H4 (cell line): ENCODE results near the gene CNIH1. TPM values are rescaled to one million over a fixed set of nuclear protein-coding genes. Genes with fewer than 3 reads are reported as not detected.
"Not testable (repeated sequence)": the region's sequence is repeated elsewhere in the genome, so short reads cannot be mapped to it uniquely, and the experiment has no call there.

Source experiments
- DNase-seq: peaks from one replicate; pipeline ENCODE4 v3.0.0-alpha.2; 2015; ENCODE audit warnings: low spot score
- total RNA-seq: library from RNA; depleted of rRNA; stranded (reverse); fragments of >200 nt; shearing (Covaris generic); gene quantifications from 2 replicates; pipeline ENCODE4 v1.2.3, GENCODE V29; 2014

The CNIH1 gene
- total RNA-seq, 1 experiment from 2014 or later: 370 TPM

GRCh38 chr14:54428527-54428926, 12.6 kb downstream of the CNIH1 start:
- no peak for DNase-seq

- DNase-seq: no peak
These were observed 13.3 kb downstream of the CNIH1 start for GRCh38 chr14:54427871-54428270.

GRCh38 chr14:54425537-54426274, 15.5 kb downstream of the CNIH1 start:
- no peak for DNase-seq

- DNase-seq: no peak
These were observed 16.1 kb downstream of the CNIH1 start for GRCh38 chr14:54425068-54425467.

GRCh38 chr14:54424479-54424901, 16.7 kb downstream of the CNIH1 start:
- DNase-seq: no peak

DNA sequence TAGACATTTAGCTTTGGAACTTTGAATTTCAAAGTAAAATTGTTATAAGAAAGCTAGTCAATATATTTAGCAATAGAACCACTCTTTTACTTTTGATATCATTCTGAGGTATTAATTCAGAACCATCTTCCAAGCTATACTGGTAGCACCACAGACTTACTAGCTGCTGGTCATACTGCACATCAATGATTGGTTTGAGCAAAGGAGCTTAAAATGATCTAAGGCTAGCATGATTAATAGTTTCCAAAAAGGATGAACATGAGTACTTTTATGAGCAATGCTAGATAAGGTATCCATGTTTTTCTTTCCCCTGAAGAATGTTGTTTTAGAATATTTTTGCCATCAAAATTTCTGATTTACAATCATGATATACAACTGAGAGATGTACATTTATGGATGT, 17.2 kb downstream of the CNIH1 start:
- no peak for DNase-seq

DNA sequence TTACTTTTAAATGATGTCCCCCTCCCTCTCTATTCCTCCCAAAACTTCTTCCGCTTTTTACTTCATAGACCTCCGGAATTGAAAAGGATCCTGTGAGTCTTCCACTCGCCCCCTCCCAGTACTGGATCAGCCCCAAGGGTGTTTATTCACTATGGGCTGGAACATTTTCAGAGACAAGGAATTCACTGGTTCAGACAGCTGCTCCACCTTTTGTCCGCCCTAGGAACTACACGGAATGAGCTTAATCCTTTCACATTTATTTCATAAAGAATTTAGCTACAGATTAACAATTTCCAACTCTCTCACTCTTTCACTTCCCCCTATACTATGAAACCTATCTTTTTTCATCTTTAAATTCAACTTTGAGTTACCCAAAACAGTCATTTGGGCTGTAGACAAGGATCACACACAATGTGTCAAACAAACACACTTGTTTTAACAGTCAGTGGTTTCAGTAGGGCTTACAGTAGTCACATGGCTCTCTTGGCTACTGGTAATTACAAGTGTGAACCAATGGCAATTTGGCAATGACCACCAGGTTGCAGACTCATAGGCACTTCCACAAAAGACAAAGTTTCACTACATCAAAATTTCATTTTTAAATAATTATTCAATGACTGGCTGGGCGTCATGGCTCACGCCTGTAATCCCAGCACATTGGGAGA, 20.6 kb downstream of the CNIH1 start:
- DNase-seq: peak; percentile 26

DNA sequence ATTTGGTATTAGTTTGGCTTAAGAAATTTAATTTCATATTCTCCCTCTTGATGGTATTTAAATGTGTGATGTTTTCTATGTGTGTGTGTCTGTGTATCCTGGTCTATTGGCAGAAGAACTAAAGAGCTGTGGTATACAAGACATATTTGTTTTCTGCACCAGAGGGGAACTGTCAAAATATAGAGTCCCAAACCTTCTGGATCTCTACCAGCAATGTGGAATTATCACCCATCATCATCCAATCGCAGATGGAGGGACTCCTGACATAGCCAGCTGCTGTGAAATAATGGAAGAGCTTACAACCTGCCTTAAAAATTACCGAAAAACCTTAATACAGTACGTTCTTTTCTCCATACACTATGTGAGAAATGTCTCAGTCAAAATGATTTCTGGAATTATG, 29.8 kb downstream of the CNIH1 start:
- no peak for DNase-seq

DNA sequence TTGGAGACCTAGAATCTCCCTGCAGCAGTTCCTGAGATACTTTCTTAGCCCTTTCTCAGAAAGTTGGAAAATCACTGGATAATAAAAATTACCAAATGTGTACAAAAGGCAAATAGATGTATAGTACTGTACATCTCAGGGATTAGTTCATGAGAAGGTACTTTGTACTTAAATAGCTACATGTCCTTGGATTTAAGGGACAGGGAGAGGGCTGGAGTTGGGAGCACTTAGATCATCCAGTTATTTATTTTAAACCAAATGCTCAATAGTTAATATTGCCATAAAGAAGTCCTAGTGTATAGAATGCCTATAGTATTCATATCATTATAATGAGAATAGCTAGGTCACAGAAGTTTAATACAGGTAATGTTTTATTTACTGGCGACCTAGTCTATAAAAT, 31.0 kb downstream of the CNIH1 start:
- DNase-seq: no peak

DNA sequence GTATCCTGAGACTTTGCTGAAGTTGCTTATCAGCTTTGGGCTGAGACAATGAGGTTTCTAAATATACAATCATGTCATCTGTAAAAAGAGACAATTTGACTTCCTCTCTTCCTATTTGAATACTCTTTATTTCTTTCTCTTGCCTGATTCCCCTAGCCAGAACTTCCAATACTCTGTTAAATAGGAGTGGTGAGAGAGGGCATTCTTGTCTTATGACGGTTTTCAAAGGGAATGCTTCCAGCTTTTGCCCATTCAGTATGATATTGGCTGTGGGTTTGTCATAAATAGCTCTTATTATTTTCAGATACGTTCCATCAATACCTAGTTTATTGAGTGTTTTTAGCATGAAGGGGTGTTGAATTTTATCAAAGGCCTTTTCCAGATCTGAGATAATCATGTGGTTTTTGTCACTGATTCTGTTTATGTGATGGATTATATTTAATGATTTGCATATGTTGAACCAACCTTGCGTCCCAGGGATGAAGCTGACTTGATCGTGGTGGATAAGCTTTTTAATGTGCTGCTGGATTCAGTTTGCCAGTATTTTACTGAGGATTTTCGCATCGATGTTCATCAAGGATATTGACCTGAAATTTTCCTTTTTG, 37.7 kb downstream of the CNIH1 start:
- DNase-seq: not testable (repeated sequence)

DNA sequence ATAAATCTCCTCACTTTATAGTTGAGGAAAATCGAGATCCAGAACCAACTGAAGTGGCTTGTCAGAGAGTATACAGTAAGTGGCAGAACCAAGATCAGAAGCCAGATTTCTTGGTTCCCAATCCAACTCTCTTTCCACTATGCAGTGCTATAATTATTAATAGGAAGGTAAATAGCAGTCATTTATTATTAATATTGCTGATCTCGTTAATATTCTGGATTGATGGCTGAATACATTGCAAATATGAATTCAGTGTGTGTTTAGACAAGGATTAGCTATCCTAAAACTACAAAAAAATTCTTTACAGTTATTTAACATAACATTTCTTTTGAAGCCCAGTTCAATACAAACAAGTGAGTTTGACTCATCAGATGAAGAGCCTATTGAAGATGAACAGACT, 41.6 kb downstream of the CNIH1 start:
- DNase-seq: no peak

DNA sequence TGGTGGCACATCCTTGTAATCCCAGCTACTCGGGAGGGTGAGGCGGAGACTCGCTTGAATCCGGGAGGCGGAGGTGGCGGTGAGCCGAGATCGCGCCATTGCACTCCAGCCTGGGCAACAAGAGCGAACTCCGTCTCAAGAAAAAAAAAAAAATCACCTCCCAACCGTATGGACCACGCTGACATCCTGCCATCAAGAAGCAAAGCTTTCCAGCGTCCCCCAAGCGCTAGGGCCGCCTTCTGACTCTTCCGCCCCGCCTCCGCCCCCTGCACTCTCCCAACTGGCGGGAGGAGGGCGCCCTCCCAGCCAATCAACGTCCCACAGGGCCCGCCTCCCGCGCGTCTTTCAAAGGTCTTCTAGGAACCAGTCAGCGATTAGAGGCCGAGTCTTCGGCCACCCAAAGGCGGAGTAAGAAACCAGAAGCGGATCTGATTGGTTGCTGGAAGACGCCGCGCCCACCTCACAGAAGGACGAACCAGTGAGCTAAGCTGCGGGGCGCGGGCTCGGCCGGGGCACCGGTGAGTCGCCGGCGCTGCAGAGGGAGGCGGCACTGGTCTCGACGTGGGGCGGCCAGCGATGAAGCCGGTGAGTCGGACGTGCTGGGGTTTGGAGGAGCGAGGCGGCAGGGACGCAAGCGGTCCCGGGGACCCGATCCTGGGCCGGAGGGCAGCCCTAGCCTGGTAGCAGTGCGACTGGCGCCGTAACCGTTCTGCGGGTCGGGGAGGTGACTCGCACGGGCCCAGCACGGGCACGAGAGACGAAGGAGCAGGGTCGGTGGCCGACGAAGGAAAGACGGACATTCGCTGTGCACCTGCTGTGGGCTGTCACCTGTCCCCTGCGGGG, 44.5 kb downstream of the CNIH1 start, which contains the start of gene CDKN3:
Gene CDKN3 (plus strand): TSS at position 515 of the 843 bp plus-strand sequence. CDS start 62 bp downstream, at position 577.
- DNase-seq: peak; percentile 98

- DNase-seq: no peak
These were observed 45.0 kb downstream of the CNIH1 start for GRCh38 chr14:54396183-54396492.

GRCh38 chr14:54395716-54396115, 45.5 kb downstream of the CNIH1 start:
- no peak for DNase-seq

DNA sequence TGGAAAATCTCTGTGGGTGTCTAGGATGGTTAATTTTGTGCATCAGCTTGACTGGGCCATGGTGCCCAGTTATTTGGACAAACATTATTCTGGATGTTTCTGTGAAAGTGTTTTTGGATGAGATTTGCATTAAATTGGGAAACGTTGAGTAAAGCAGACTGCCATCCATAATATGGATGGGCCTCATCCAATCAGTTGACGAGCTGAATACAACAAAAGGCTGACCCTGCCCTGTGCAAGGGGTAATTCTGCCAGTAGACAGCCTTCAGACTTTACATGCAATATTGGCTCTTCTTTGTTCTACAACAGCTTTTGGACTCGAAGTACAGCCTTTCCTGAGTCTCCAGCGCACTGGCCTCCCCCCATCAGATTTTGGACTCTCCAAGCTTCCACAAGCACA, 45.9 kb downstream of the CNIH1 start:
- no peak for DNase-seq

- DNase-seq: no peak
These were observed 46.6 kb downstream of the CNIH1 start for GRCh38 chr14:54394596-54394995.

- not testable (repeated sequence) for DNase-seq
These were observed 47.9 kb downstream of the CNIH1 start for GRCh38 chr14:54392986-54393884.

DNA sequence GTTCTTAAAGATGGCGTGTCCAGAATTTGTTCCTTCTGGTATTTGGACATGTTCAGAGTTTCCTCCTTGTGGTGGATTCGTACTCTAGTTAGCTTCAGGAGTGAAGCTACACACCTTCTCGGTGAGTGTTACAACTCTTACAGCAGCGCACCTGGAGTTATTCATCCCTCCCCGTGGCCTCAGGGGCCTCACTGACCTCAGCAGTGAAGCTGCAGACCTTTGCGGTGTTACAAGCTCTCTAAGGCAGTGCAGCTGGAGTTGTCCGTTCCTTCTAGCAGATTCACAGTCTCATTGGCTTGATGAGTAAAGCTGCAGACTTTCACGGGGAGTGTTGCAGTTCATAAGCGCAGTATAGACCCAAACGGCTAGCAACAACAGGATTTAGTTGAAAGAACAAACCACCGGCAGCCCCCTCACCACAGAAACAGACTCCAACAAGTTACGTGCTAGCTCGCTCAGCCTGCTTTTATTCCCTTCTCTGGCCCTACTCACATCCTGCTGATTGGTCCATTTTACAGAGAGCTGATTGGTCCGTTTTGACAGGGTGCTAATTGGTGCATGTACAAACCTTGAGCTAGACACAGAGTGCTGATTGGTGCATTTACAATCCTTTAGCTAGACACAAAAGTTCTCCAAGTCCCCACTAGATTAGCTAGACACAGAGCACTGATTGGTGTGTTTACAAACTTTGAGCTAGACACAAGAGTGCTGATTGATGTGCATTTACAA, 48.9 kb downstream of the CNIH1 start:
- DNase-seq: no peak

DNA sequence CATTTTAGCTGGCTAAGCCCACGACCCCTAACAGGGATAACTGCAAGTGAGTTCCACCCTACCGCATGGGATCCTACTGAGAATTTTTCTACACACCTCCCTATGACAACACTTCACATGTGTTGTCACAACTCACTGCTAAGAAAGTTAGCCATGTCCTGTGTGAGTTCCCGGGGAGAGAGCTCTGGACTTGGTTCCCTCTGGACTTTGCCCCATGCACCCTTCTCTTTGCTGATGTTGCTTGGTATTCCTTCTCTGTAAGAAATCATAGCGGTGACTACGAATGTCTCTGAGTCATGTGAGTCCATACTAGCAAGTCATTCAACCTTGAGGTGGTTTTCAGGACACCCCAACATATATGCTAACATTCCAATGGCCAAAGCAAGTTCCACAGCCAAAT, 53.8 kb downstream of the CNIH1 start:
- no peak for DNase-seq

GRCh38 chr14:54385556-54385955, 55.6 kb downstream of the CNIH1 start:
- DNase-seq: no peak
